Left lung (tissue), 10 donors: ENCODE results near the gene TTC24. TPM values are rescaled to one million over a fixed set of nuclear protein-coding genes. Genes with fewer than 3 reads are reported as not detected.

Source experiments
- ATAC-seq: fragments of 200-7000 bp; cut with Tn5 transposase; one replicate; pipeline ENCODE4 v1.9.1; 2020; ENCODE audit warnings: moderate library complexity
- DNase-seq, 4 donors: peaks; one replicate each; pipeline ENCODE4 v3.0.0-alpha.2; 2013 to 2020
- H3K27ac ChIP-seq, 2 donors: fragments of 200-600 bp; sonication (generic) in 1 of 2; one replicate each; pipeline versions ENCODE4 v1.5.0 to v1.8.0; 2020 to 2021
- H3K27me3 ChIP-seq, 2 donors: fragments of 200-600 bp; sonication (generic) in 1 of 2; one replicate each; pipeline versions ENCODE4 v1.5.0 to v1.8.0; 2020 to 2021
- H3K36me3 ChIP-seq, 2 donors: fragments of 200-600 bp; sonication (generic) in 1 of 2; one replicate each; pipeline versions ENCODE4 v1.5.0 to v1.8.0; 2020 to 2021
- H3K4me1 ChIP-seq, 2 donors: fragments of 200-600 bp; one replicate each; pipeline ENCODE4 v1.8.0; 2021
- H3K4me3 ChIP-seq, 2 donors: fragments of 200-600 bp; sonication (generic) in 1 of 2; one replicate each; pipeline versions ENCODE4 v1.5.0 to v1.8.0; 2020 to 2021; ENCODE audit warnings: mild to moderate bottlenecking in 1 of 2
- H3K9me3 ChIP-seq, 2 donors: fragments of 200-600 bp; sonication (generic) in 1 of 2; one replicate each; pipeline versions ENCODE4 v1.5.0 to v1.8.0; 2020 to 2021
- intact Hi-C, 2 donors: fragments of 100-400 bp; cut with DNase I; formaldehyde crosslinking; loops; one replicate each; pipeline versions ENCODE4 v1.11.2 to v1.14.2; 2022
- polyA plus RNA-seq, 6 donors: library from polyadenylated mRNA; unstranded; fragments of 120-200 nt; gene quantifications; one replicate each; pipeline ENCODE4 v1.2.1, GENCODE V29; 2013; ENCODE audit not compliant: insufficient read length in 6 of 6
- total RNA-seq, 2 donors: library from RNA; stranded (reverse); fragmentation: NEBNext Ultra II Directional; extraction: Animal tissue kit (Norgen Biotek cat#: 25700); gene quantifications; one replicate each; pipeline ENCODE4 v1.2.1, GENCODE V29; 2021
- TF ChIP-seq, protein P1 (sequence below), 2 donors: fragments of 200-600 bp; sonication (generic) in 1 of 2; IDR thresholded peaks; one replicate each; pipeline versions ENCODE4 v1.5.0 to v1.8.0; 2021; ENCODE audit warnings: antibody characterized with exemption in 2 of 2
- donor health status: DM: no; HTN: yes; CAD: no.
- donor health status: DM: no; HTN: no; CAD: no.

Gene TTC24
- total and polyA plus RNA-seq, 8 donors, result 0.07 to 0.34 (median 0.16) TPM; not detected in 4

GRCh38 chr1:156616463-156616862 lies 36.9 kb downstream of the TTC24 start:
- peaks cover 0 to 74% of the 10 kb centered on the region in 2 donors for H3K27me3 ChIP-seq
- no peaks in the 10 kb centered on the region for H3K4me1 ChIP-seq
- no peaks in the 10 kb centered on the region for H3K9me3 ChIP-seq
- intact Hi-C loops, result no loop called here
- TF ChIP-seq, protein P1, sequence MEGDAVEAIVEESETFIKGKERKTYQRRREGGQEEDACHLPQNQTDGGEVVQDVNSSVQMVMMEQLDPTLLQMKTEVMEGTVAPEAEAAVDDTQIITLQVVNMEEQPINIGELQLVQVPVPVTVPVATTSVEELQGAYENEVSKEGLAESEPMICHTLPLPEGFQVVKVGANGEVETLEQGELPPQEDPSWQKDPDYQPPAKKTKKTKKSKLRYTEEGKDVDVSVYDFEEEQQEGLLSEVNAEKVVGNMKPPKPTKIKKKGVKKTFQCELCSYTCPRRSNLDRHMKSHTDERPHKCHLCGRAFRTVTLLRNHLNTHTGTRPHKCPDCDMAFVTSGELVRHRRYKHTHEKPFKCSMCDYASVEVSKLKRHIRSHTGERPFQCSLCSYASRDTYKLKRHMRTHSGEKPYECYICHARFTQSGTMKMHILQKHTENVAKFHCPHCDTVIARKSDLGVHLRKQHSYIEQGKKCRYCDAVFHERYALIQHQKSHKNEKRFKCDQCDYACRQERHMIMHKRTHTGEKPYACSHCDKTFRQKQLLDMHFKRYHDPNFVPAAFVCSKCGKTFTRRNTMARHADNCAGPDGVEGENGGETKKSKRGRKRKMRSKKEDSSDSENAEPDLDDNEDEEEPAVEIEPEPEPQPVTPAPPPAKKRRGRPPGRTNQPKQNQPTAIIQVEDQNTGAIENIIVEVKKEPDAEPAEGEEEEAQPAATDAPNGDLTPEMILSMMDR (IDR thresholded peaks at IDR 0.05), result no peak
- no peaks in the 10 kb centered on the region for H3K36me3 ChIP-seq
- ATAC-seq, result no peak
- no peak overlapping the region for H3K4me3 ChIP-seq
- DNase-seq, result peak in 1 of 4 donors; percentile 41
- no peak overlapping the region for H3K27ac ChIP-seq

DNA sequence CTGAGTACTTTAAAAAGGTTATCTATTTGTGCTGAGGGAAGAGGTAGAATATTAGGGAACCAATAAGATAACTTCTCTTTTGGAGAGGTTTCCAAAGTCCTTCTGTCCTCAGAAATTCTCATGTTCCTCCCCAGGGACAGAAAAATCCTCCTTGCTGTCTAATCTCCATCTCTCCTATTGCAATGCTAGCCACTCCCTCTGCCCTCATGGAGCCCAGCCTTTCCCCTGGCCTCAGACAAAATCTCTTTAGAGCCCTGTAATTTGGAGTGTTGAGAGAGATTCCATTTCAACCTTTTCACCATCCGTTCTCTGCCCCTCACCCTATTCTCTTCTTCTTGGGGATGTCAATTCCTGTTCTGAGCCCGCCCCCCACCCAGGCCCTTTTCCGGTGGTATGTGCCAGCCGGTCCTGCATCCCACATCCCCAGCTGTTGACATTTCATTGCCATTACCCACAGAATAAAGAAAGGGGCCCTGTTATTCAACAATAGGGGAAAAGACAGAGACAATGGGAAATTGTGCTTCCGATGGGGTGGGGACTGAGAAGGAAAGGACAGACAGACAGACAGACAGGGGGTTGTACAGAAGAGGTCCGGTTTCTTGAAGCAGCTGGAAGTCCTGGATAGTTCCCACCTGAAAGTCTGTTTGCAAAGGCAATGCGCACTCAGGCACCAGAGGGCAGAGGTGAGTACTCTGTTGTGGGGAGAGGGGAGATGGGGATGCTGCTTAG lies 39.5 kb downstream of the TTC24 start, which contains the start of gene HAPLN2:
Gene HAPLN2, plus strand, starts transcription at position 563 of the 729 bp plus-strand sequence. CDS start 4,076 bp downstream, outside the sequence.
- Histone ChIP-seq H3K4me3 (no peak within 1 kb of the TSS), H3K27ac (no peak within 1 kb of the TSS), H3K27me3 (peaks cover 9 to 82% of the 10 kb centered on the region in 2 donors), H3K4me1 (peaks cover 2 to 5% of the 10 kb centered on the region in 2 donors), H3K9me3 (no peaks in the 10 kb centered on the region), H3K36me3 (no peaks in the 10 kb centered on the region)
- DNase-seq (no peak), ATAC-seq (no peak)
- TF ChIP-seq, protein P1 (IDR thresholded peaks at IDR 0.05), result peak in 1 of 2 donors; percentile 12
- intact Hi-C loops, result no loop called here

DNA sequence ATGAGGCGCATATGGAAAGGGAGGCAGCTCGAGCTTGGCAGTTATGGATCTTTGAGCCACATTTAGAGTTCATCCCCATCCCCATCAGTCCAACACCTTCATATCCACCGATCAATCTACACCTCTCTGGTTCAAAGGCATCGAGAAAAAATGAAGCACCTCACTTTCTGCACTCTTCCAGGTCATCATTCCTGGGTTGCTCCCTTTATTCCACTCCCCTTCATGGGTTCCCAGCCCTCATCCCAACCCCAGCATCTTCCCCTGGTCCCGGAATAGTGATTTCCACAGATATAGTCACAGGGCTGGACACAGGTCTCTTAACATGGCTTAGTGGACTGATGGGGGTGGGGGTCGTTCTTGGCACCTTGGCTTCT lies 40.0 kb downstream of the TTC24 start:
- Histone ChIP-seq H3K4me3 (no peak overlapping the region), H3K27ac (no peak overlapping the region), H3K4me1 (peaks cover 5 to 11% of the 10 kb centered on the region in 2 donors), H3K27me3 (peaks cover 14 to 87% of the 10 kb centered on the region in 2 donors), H3K9me3 (no peaks in the 10 kb centered on the region), H3K36me3 (no peaks in the 10 kb centered on the region)
- no peak for DNase-seq
- no peak for ATAC-seq
- TF ChIP-seq, protein P1 (IDR thresholded peaks at IDR 0.05), result no peak
- intact Hi-C loops, result no loop called here

GRCh38 chr1:156622581-156623297 lies 43.2 kb downstream of the TTC24 start:
- TF ChIP-seq, protein P1 (IDR thresholded peaks at IDR 0.05), result no peak
- Histone ChIP-seq H3K27me3 (peaks cover 42 to 100% of the 10 kb centered on the region in 2 donors), H3K36me3 (no peaks in the 10 kb centered on the region), H3K27ac (no peak overlapping the region), H3K4me1 (peaks cover 17 to 24% of the 10 kb centered on the region in 2 donors), H3K9me3 (no peaks in the 10 kb centered on the region), H3K4me3 (no peak overlapping the region)
- DNase-seq (no peak), ATAC-seq (no peak)
- intact Hi-C loops, result no loop called here
